ENCODE measurements around the gene MYBPC1.
"Not testable (repeated sequence)": the region's sequence is repeated elsewhere in the genome, so short reads cannot be mapped to it uniquely, and the experiment has no call there.

Gene MYBPC1, protein sequence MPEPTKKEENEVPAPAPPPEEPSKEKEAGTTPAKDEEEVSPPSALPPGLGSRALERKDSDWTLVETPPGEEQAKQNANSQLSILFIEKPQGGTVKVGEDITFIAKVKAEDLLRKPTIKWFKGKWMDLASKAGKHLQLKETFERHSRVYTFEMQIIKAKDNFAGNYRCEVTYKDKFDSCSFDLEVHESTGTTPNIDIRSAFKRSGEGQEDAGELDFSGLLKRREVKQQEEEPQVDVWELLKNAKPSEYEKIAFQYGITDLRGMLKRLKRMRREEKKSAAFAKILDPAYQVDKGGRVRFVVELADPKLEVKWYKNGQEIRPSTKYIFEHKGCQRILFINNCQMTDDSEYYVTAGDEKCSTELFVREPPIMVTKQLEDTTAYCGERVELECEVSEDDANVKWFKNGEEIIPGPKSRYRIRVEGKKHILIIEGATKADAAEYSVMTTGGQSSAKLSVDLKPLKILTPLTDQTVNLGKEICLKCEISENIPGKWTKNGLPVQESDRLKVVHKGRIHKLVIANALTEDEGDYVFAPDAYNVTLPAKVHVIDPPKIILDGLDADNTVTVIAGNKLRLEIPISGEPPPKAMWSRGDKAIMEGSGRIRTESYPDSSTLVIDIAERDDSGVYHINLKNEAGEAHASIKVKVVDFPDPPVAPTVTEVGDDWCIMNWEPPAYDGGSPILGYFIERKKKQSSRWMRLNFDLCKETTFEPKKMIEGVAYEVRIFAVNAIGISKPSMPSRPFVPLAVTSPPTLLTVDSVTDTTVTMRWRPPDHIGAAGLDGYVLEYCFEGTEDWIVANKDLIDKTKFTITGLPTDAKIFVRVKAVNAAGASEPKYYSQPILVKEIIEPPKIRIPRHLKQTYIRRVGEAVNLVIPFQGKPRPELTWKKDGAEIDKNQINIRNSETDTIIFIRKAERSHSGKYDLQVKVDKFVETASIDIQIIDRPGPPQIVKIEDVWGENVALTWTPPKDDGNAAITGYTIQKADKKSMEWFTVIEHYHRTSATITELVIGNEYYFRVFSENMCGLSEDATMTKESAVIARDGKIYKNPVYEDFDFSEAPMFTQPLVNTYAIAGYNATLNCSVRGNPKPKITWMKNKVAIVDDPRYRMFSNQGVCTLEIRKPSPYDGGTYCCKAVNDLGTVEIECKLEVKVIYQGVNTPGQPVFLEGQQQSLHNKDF

DNA sequence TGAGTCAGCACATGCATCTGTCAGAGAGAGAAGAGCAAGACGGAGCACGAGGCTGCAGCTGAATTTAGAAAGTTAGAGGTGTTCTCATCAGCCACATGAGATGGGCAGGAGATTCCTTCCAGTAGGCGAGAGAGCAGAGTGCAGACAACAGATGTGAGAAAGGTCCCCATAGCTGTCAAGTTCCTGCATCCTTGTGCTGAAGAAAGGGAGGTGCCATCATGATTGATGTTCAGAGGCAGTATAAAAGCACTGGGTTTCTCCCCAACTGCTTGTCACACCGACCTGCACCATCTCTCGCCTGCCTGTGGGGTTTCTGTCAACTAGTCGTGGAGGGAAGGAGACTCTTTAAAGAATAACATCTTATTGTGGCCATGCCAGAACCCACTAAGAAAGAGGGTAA is at the start of gene MYBPC1:
Gene MYBPC1 (plus strand): TSS at position 272 of the 400 bp plus-strand sequence. CDS start 100 bp downstream, at position 372.
- FAIRE-seq, result no peak
- TF ChIP-seq, protein P1, sequence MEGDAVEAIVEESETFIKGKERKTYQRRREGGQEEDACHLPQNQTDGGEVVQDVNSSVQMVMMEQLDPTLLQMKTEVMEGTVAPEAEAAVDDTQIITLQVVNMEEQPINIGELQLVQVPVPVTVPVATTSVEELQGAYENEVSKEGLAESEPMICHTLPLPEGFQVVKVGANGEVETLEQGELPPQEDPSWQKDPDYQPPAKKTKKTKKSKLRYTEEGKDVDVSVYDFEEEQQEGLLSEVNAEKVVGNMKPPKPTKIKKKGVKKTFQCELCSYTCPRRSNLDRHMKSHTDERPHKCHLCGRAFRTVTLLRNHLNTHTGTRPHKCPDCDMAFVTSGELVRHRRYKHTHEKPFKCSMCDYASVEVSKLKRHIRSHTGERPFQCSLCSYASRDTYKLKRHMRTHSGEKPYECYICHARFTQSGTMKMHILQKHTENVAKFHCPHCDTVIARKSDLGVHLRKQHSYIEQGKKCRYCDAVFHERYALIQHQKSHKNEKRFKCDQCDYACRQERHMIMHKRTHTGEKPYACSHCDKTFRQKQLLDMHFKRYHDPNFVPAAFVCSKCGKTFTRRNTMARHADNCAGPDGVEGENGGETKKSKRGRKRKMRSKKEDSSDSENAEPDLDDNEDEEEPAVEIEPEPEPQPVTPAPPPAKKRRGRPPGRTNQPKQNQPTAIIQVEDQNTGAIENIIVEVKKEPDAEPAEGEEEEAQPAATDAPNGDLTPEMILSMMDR (IDR thresholded peaks at IDR 0.05; ENCODE audit: insufficient read depth, missing control alignments), result no peak

DNA sequence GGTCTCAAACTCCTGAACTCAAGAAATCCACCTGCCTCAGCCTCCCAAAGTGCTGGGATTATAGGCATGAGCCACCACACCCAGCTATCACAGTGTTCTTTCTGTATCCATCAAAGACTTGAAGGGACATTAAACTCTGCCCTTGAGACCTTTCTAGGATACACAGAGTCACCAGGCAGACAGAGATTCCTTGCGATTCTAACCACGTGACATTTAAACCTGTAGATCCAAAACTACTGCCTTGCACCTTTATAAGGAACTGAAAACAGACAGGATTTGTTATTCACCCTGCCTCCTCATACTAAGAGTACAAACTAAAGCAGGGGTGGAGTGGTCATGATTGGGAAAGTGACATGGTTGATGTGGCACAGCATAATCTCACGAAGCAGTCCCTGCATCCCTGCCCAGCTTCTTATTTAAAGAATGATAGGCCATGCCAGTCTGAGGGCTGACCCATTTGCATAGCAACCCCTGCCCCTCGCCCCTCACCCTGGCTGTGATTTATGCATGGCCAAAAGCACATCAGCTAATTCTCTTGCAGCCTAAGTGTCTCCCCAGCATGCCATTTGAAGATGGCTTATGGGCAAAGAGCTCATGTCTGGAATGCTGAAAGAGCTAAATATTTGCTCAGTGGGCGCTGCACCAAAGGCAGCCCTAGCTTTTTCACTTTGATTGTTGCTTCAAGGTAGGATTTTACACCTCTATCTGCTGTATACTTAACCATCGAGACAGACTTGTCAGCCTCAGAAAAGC is 43.2 kb upstream of the MYBPC1 start:
- TF ChIP-seq, protein P1 (IDR thresholded peaks at IDR 0.05; ENCODE audit: insufficient read depth, missing control alignments), result no peak
- FAIRE-seq (no peak), DNase-seq (ENCODE audit: insufficient read length, low spot score) (no peak)

More for the DNA sequence above, at the start of gene MYBPC1:
- DNase-seq (ENCODE audit: insufficient read length, low spot score), result no peak

DNA sequence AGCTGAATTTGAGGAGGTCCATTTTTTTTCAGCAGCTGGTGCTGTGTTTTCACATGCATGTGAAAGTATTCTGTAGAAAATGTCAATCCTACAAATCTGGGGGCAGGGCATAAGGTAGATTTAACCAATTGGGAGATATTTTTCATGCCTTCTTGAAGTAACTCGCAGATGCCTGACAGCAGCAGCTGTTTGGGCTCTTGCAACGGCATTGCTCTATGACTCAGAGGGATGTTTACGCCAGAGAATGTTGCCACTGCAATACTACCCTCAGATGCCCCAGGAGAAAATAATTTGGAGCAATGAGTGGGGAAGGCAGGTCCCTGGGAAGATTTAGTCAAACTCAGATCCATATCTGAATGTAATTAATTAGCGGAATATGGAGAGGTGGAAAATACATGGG is 42.5 kb upstream of the MYBPC1 start:
- FAIRE-seq (no peak), DNase-seq (ENCODE audit: insufficient read length, low spot score) (no peak)
- TF ChIP-seq, protein P1 (IDR thresholded peaks at IDR 0.05; ENCODE audit: insufficient read depth, missing control alignments), result no peak

DNA sequence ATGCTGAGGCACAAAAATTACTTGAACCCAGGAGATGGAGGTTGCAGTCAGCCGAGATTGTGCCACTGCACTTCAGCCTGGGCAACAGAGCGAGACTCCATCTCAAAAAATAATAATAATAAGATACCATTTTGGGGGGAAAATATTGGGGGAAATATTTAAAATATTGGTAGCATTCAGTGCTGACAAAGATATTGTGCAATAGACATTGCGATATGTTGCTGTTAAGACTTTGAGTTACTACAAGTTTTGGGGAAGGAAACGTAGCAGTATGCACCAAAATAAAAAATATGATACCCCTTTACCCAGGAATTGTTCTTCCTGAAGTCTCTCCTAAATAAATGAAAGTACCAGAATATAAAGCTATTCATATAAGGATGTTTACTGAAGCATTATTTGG is 37.7 kb upstream of the MYBPC1 start:
- DNase-seq (ENCODE audit: insufficient read length, low spot score), result no peak
- no peak for FAIRE-seq
- TF ChIP-seq, protein P1 (IDR thresholded peaks at IDR 0.05; ENCODE audit: insufficient read depth, missing control alignments), result no peak

DNA sequence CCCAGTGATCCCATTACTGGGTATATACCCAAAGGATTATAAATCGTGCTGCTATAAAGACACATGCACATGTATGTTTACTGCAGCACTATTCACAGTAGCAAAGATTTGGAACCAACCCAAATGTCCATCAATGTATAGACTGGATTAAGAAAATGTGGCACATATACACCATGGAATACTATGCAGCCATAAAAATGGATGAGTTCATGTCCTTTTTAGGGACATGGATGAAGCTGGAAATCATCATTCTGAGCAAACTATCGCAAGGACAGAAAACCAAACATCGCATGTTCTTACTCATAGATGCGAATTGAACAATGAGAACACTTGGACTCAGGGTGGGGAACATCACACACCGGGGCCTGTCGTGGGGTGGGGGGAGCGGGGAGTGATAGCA is 36.0 kb upstream of the MYBPC1 start:
- DNase-seq (ENCODE audit: insufficient read length, low spot score); FAIRE-seq: not testable (repeated sequence)

DNA sequence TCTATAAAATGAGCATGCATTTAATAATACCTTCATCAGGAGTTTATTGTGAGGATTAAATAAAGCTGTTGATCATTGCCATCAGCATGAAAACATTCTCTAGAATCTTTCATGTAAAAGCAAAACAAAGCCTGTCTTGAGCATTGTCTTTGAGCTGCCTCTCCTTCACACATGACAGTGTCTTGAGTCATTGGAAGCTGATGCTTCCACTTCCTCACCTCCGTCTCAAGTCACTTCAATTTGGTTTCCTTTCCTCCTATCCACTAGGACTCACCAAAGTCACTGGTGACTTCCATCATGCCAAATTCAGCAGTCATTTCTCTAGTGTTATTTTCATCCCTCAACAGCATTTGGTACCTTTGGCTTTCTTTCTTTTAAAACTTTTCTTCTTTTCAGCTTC is 31.6 kb upstream of the MYBPC1 start:
- DNase-seq (ENCODE audit: insufficient read length, low spot score), result no peak

More for the DNA sequence above, 31.6 kb upstream of the MYBPC1 start:
- TF ChIP-seq, protein P1 (IDR thresholded peaks at IDR 0.05; ENCODE audit: insufficient read depth, missing control alignments), result no peak
- no peak for FAIRE-seq

All from D721Med (cell line).